Right lobe of liver (tissue), 6 donors: ENCODE data around the gene MTM1. TPM values are rescaled to one million over a fixed set of nuclear protein-coding genes. Genes with fewer than 3 reads are reported as not detected.

ENCODE experiments used
- ATAC-seq, 4 donors: fragments of 200-7000 bp; cut with Tn5 transposase; one replicate each; pipeline ENCODE4 v1.9.1; 2020; ENCODE audit warnings: mild to moderate bottlenecking in 4 of 4, moderate library complexity in 4 of 4
- DNase-seq, 3 donors: peaks; one replicate each; pipeline ENCODE4 v3.0.0-alpha.2; 2020
- H3K27ac ChIP-seq, 3 donors: fragments of 200-600 bp; one replicate each; pipeline ENCODE4 v1.8.0; 2022
- H3K27me3 ChIP-seq, 2 donors: fragments of 200-600 bp; one replicate each; pipeline ENCODE4 v1.8.0; 2022
- H3K36me3 ChIP-seq, 4 donors: fragments of 200-600 bp; sonication (generic) in 1 of 4; one replicate each; pipeline versions ENCODE4 v1.5.1 to v1.8.0; 2017 to 2022; ENCODE audit warnings: control low read depth in 1 of 4
- H3K4me1 ChIP-seq, 4 donors: fragments of 200-600 bp; sonication (generic) in 1 of 4; one replicate each; pipeline versions ENCODE4 v1.5.1 to v1.8.0; 2017 to 2022; ENCODE audit warnings: control low read depth in 1 of 4
- H3K4me3 ChIP-seq, 3 donors: fragments of 200-600 bp; one replicate each; pipeline ENCODE4 v1.8.0; 2022
- H3K9me3 ChIP-seq, 4 donors: fragments of 200-600 bp; sonication (generic) in 1 of 4; one replicate each; pipeline versions ENCODE4 v1.5.1 to v1.8.0; 2017 to 2022; ENCODE audit warnings: control low read depth in 1 of 4
- POLR2A ChIP-seq: fragments of 450-650 bp; IDR thresholded peaks from one replicate; pipeline ENCODE4 v1.6.1; 2017; ENCODE audit warnings: antibody characterized with exemption, mild to moderate bottlenecking
- WGBS: methylation state at CpG from one replicate; pipeline ENCODE4 v1.1.6; 2018; ENCODE audit warnings: low coverage, low lambda C conversion rate; ENCODE audit not compliant: insufficient coverage; ENCODE audit errors: missing lambda C conversion rate; 5-methylcytosine and 5-hydroxymethylcytosine counted together
- intact Hi-C, 2 donors: fragments of 100-400 bp; cut with DNase I; formaldehyde crosslinking; loops; one replicate each; pipeline versions ENCODE4 v1.11.2 to v1.14.1; 2022
- total RNA-seq, 6 experiments: library from RNA; depleted of rRNA in 2 of 6; stranded (reverse); fragments of >200 nt in 2 of 6; fragmentation: NEBNext Ultra II Directional in 3 of 6; extraction: Animal tissue kit (Norgen Biotek cat#: 25700) in 3 of 6; gene quantifications; one replicate each; pipeline versions ENCODE4 v1.1.0 to v1.2.4, GENCODE V29; 2016 to 2023
- TF ChIP-seq, protein P1 (sequence below), 4 donors: fragments of 200-600 bp in 3 of 4; fragments of 450-650 bp in 1 of 4; IDR thresholded peaks; one replicate each; pipeline versions ENCODE4 v1.5.1 to v1.8.0; 2016 to 2022; ENCODE audit warnings: antibody characterized with exemption in 4 of 4, mild to moderate bottlenecking in 2 of 4
- donor health status: DM: no; HTN: yes; CAD: no.
- donor health status: DM: no; HTN: no; CAD: no.
- donor health status: DM: no; HTN: no; CAD: no.
- donor health status: DM: no; HTN: yes; CAD: no.
- donor health status: DM: no; HTN: yes; CAD: no.

The MTM1 gene
- total RNA-seq, 6 experiments from 2014 or later, result 9.8 to 18.0 (median 13.5) TPM

DNA sequence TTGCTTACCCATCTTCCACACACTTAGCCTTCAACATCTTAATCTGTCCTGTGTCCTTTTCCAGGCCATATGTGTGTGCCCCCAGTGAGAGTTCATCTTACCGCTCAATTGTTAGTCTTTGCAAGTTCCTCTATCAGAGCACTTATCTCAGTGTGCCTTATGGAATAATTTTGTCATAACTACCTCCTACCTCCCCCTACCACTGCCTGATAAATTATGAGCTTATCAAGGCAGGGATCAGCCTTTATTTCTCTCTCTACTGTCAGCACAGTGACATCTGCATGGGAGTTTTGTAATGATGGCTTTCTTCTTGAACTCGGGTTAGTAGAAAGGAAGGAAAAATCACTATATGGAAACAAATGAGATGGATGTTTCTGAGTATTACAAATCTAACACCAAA is 53.2 kb downstream of the MTM1 start:
- H3K27me3 ChIP-seq, result no peaks in the 10 kb centered on the region
- no peaks in the 10 kb centered on the region for H3K9me3 ChIP-seq
- 55% methylated on average over 2 of the region's 2 CpGs for WGBS
- intact Hi-C loops, result no loop called here
- DNase-seq, result no peak
- no peak overlapping the region for H3K27ac ChIP-seq
- ATAC-seq, result no peak
- H3K4me1 ChIP-seq, result no peaks in the 10 kb centered on the region
- no peak overlapping the region for H3K4me3 ChIP-seq
- TF ChIP-seq, protein P1, sequence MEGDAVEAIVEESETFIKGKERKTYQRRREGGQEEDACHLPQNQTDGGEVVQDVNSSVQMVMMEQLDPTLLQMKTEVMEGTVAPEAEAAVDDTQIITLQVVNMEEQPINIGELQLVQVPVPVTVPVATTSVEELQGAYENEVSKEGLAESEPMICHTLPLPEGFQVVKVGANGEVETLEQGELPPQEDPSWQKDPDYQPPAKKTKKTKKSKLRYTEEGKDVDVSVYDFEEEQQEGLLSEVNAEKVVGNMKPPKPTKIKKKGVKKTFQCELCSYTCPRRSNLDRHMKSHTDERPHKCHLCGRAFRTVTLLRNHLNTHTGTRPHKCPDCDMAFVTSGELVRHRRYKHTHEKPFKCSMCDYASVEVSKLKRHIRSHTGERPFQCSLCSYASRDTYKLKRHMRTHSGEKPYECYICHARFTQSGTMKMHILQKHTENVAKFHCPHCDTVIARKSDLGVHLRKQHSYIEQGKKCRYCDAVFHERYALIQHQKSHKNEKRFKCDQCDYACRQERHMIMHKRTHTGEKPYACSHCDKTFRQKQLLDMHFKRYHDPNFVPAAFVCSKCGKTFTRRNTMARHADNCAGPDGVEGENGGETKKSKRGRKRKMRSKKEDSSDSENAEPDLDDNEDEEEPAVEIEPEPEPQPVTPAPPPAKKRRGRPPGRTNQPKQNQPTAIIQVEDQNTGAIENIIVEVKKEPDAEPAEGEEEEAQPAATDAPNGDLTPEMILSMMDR (IDR thresholded peaks at IDR 0.05), result no peak
- no peak for TF ChIP-seq POLR2A
- peaks cover 0 to 7% (median 4%) of the 10 kb centered on the region in 4 donors for H3K36me3 ChIP-seq

- Histone ChIP-seq H3K4me1 (no peaks in the 10 kb centered on the region), H3K36me3 (peaks cover 0 to 7% (median 4%) of the 10 kb centered on the region in 4 donors), H3K27ac (no peak overlapping the region), H3K27me3 (no peaks in the 10 kb centered on the region), H3K9me3 (no peaks in the 10 kb centered on the region), H3K4me3 (no peak overlapping the region)
- intact Hi-C loops, result no loop called here
- ATAC-seq, result no peak
- DNase-seq, result no peak
- TF ChIP-seq, protein P1 (IDR thresholded peaks at IDR 0.05), result no peak
- no peak for TF ChIP-seq POLR2A
These were observed 55.2 kb downstream of the MTM1 start for GRCh38 chrX:150623583-150623982.

DNA sequence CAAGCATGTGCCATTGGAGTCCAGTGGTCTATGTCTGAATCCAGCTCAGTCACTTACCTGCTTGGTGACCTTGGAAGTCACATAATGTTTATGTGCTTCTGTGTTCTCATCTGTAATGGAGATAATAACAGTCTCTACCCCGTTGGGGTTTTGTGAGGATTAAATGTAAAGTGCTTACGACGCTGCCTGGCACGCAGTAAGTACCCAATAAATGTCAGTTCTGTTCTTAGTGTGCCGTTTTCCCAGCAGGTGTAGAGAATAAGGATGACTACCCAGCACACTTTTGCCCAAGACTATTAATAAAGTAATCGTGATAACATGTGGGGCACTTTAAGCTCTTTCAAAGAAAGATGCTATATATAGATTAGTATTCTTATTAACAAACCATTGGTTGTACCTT is 56.7 kb downstream of the MTM1 start:
- intact Hi-C loops, result no loop called here

GRCh38 chrX:150625875-150626274 is 57.5 kb downstream of the MTM1 start:
- 83% methylated on average over 3 of the region's 3 CpGs for WGBS

More for the DNA sequence above, 56.7 kb downstream of the MTM1 start:
- Histone ChIP-seq H3K36me3 (peaks cover 0 to 3% (median 0%) of the 10 kb centered on the region in 4 donors), H3K4me3 (no peak overlapping the region), H3K27ac (no peak overlapping the region), H3K4me1 (no peaks in the 10 kb centered on the region), H3K27me3 (no peaks in the 10 kb centered on the region), H3K9me3 (no peaks in the 10 kb centered on the region)
- DNase-seq, result no peak
- WGBS, result 63% methylated on average over 6 of the region's 6 CpGs
- TF ChIP-seq, protein P1 (IDR thresholded peaks at IDR 0.05), result no peak
- TF ChIP-seq POLR2A, result no peak
- no peak for ATAC-seq

More at GRCh38 chrX:150625875-150626274, 57.5 kb downstream of the MTM1 start:
- no peak for ATAC-seq
- H3K27me3 ChIP-seq, result no peaks in the 10 kb centered on the region
- intact Hi-C loops, result no loop called here
- H3K27ac ChIP-seq, result no peak overlapping the region
- H3K9me3 ChIP-seq, result no peaks in the 10 kb centered on the region
- H3K4me1 ChIP-seq, result no peaks in the 10 kb centered on the region
- TF ChIP-seq, protein P1 (IDR thresholded peaks at IDR 0.05), result no peak
- TF ChIP-seq POLR2A, result no peak
- H3K36me3 ChIP-seq, result no peaks in the 10 kb centered on the region
- DNase-seq, result no peak
- no peak overlapping the region for H3K4me3 ChIP-seq
